ENCODE results near the gene C11orf86. TPM values are rescaled to one million over a fixed set of nuclear protein-coding genes. Genes with fewer than 3 reads are reported as not detected.

Gene C11orf86
- total and polyA plus RNA-seq, 11 donors, result not detected

DNA sequence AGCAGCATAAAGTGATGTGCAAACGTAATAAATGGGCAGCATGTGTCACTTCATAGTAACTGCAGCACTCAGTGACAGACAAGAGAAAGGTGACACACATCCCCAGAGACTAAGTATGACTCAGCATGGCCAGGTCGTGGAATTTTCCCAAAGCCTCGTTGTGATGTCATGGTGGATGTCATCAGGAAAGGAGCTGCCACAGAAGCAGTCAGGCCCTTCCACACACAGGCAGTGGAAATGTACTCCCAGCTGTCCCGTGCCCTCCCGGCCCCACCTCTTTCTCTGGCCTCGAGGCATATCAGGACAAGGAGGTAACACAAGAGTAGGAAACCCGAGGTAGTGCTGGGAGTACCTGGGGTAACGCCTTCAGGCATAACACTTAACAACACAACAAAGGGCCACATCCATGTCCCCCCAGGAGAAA is 25.0 kb upstream of the C11orf86 start:
- Histone ChIP-seq H3K27ac (no peak overlapping the region), H3K27me3 (no peaks in the 10 kb centered on the region), H3K4me1 (peaks cover 0 to 3% (median 0%) of the 10 kb centered on the region in 12 donors), H3K36me3 (no peaks in the 10 kb centered on the region), H3K4me3 (no peak overlapping the region), H3K9me3 (no peaks in the 10 kb centered on the region)
- ATAC-seq (peak in 3 of 4 donors; percentile 16 to 57 (median 36)), DNase-seq (no peak)
- WGBS, 4 donors, result 42 to 59% (median 55%) methylated on average over 8 of the region's 8 CpGs
- intact Hi-C loops (cut with DNase I), result no loop called here
- TF ChIP-seq POLR2A (IDR thresholded peaks at IDR 0.05), result no peak
- TF ChIP-seq, protein P1, sequence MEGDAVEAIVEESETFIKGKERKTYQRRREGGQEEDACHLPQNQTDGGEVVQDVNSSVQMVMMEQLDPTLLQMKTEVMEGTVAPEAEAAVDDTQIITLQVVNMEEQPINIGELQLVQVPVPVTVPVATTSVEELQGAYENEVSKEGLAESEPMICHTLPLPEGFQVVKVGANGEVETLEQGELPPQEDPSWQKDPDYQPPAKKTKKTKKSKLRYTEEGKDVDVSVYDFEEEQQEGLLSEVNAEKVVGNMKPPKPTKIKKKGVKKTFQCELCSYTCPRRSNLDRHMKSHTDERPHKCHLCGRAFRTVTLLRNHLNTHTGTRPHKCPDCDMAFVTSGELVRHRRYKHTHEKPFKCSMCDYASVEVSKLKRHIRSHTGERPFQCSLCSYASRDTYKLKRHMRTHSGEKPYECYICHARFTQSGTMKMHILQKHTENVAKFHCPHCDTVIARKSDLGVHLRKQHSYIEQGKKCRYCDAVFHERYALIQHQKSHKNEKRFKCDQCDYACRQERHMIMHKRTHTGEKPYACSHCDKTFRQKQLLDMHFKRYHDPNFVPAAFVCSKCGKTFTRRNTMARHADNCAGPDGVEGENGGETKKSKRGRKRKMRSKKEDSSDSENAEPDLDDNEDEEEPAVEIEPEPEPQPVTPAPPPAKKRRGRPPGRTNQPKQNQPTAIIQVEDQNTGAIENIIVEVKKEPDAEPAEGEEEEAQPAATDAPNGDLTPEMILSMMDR (IDR thresholded peaks at IDR 0.05), result no peak

DNA sequence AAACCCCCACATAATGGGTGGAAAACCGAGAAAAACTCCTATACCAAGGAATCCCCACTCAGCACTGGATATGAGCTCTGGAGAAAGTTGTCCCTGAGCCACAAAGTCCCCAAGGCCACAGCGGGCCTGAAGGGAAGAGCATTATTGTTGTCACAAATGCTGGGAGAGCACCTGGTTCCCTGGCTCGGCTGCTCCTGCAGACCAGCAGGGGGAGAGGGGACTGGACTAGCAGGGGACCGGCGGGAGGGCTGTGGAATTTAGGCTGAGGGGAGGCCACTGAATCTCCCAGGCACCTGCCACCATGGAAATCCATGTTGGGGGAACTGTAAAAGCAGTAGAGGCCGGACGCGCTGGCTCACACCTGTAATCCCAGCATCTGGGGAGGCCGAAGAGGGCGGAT is 24.0 kb upstream of the C11orf86 start:
- Histone ChIP-seq H3K4me1 (peaks cover 0 to 3% (median 0%) of the 10 kb centered on the region in 12 donors), H3K27me3 (no peaks in the 10 kb centered on the region), H3K27ac (no peak overlapping the region), H3K9me3 (no peaks in the 10 kb centered on the region), H3K36me3 (no peaks in the 10 kb centered on the region), H3K4me3 (no peak overlapping the region)
- DNase-seq (no peak), ATAC-seq (no peak)
- intact Hi-C loops (cut with DNase I), result no loop called here
- TF ChIP-seq, protein P1 (IDR thresholded peaks at IDR 0.05), result no peak
- TF ChIP-seq POLR2A (IDR thresholded peaks at IDR 0.05), result no peak
- WGBS, 4 donors, result 90 to 95% (median 94%) methylated on average over 10 of the region's 10 CpGs

DNA sequence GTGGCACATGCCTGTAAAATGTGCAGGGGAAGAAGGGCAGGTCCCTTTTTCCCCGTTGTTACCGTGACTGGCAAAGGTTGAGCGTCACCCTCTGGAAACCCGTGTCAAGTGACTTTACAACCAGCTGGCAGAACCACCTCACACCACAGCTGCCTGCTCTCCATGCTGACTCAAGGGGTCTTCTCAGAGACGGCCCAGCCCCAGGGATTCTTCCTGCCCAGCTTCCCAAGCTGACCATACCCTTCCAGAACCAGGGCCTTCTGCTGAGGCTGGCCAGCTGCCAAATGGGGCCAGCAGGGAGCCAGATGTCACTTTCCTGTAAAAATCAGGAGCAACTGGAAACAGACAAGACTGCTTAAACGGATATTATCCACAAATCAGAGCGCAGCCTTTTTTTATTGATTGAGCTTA is 23.2 kb upstream of the C11orf86 start:
- no peak for ATAC-seq
- intact Hi-C loops (cut with DNase I), result no loop called here
- WGBS, 4 donors, result 60 to 68% (median 65%) methylated on average over 7 of the region's 7 CpGs
- DNase-seq, result no peak
- Histone ChIP-seq H3K27ac (no peak overlapping the region), H3K4me1 (peaks cover 0 to 3% (median 0%) of the 10 kb centered on the region in 12 donors), H3K9me3 (no peaks in the 10 kb centered on the region), H3K4me3 (no peak overlapping the region), H3K27me3 (no peaks in the 10 kb centered on the region), H3K36me3 (no peaks in the 10 kb centered on the region)
- TF ChIP-seq, protein P1 (IDR thresholded peaks at IDR 0.05), result no peak
- no peak for TF ChIP-seq POLR2A (IDR thresholded peaks at IDR 0.05)

DNA sequence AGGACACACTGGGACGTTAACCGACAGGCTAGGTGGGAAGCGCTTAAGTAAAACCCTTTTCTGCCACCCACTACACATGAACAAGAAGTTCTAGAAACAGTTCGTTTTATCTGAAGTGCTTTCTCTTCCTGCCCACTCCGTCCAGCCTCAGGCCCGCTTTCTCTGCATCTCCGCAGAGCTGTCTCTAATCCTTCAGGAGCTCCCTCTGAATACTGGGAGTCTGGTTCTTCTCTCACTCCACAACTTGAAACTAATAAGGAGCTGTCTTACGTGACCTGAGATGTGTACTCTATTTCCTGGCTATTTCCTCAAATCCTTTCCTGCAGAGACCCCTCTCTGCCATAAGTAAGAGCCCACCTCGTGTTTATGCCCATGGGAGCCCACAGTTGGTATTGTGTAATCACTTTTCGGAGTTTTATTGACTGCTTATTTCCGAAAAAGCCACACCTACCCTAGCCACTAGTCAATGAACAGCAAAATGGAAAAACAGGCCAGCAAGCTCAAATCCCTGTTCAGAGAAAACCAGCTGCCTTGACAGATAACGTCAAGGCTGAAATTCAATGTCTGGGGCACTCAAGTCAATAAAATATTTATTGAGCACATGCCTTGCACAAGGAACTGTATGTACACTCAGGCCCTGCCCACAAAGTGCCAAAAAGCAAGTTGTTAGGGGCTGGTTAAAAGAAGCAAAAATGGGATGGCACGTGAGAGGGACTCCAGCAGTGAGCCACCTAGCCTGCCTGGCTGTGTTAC is 21.8 kb upstream of the C11orf86 start:
- 86 to 89% (median 88%) methylated on average over 13 of the region's 13 CpGs for WGBS, 4 donors
- intact Hi-C loops (cut with DNase I), result no loop called here
- H3K4me3 ChIP-seq, result no peak overlapping the region
- H3K27ac ChIP-seq, result no peak overlapping the region
- no peak for ATAC-seq
- DNase-seq, result no peak
- peaks cover 0 to 12% (median 6%) of the 10 kb centered on the region in 12 donors for H3K4me1 ChIP-seq
- no peak for TF ChIP-seq POLR2A (IDR thresholded peaks at IDR 0.05)
- TF ChIP-seq, protein P1 (IDR thresholded peaks at IDR 0.05), result no peak
- H3K9me3 ChIP-seq, result no peaks in the 10 kb centered on the region
- H3K27me3 ChIP-seq, result no peaks in the 10 kb centered on the region
- no peaks in the 10 kb centered on the region for H3K36me3 ChIP-seq

All from heart left ventricle (tissue), 16 donors.